ENCODE measurements around the gene NLRC3.

DNA sequence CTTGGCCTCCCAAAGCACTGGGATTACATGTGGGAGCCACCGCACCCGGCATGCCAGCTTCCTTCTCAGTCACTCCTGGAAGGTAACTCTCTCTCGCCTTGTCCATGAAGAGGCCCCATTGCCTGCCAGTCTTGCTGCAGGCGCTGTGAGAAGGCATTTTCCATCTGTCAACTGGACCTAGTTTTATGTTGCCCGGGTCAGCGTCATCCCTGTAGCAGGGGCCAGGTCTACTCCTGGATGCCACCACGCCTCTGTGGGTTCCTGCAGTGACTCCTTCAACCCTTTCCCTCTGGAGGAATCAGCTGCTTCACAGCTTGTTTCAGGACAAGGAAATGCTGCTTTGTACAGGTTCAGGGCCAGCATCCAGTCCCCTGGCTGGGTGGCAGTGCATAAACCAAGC lies 2.6 kb upstream of the NLRC3 start:
- TF ChIP-seq, protein P1, sequence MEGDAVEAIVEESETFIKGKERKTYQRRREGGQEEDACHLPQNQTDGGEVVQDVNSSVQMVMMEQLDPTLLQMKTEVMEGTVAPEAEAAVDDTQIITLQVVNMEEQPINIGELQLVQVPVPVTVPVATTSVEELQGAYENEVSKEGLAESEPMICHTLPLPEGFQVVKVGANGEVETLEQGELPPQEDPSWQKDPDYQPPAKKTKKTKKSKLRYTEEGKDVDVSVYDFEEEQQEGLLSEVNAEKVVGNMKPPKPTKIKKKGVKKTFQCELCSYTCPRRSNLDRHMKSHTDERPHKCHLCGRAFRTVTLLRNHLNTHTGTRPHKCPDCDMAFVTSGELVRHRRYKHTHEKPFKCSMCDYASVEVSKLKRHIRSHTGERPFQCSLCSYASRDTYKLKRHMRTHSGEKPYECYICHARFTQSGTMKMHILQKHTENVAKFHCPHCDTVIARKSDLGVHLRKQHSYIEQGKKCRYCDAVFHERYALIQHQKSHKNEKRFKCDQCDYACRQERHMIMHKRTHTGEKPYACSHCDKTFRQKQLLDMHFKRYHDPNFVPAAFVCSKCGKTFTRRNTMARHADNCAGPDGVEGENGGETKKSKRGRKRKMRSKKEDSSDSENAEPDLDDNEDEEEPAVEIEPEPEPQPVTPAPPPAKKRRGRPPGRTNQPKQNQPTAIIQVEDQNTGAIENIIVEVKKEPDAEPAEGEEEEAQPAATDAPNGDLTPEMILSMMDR (IDR thresholded peaks at IDR 0.05), result no peak
- TF ChIP-seq POLR2A (IDR thresholded peaks at IDR 0.05) (no peak), POLR2AphosphoS5 (IDR thresholded peaks at IDR 0.05) (no peak)

All from breast epithelium (tissue), 3 donors.